Choroid plexus epithelial cell (primary cell): ENCODE data around the gene CHST13.

Experiments used
- DNase-seq: peaks from one replicate; pipeline ENCODE4 v3.0.0-alpha.2; 2010; ENCODE audit warnings: low read depth
- H3K4me3 ChIP-seq: 2 replicates; pipeline ENCODE4 v1.5.1; 2011; ENCODE audit warnings: low read depth, mild to moderate bottlenecking, control low read depth, low read length, moderate library complexity
- CTCF ChIP-seq: conservative IDR thresholded peaks from 2 replicates; pipeline ENCODE4 v1.5.1; 2011; ENCODE audit warnings: low read depth, mild to moderate bottlenecking, control low read depth, inconsistent platforms, low read length, moderate library complexity

The CHST13 gene

GRCh38 chr3:126540951-126541627 is 17.1 kb downstream of the CHST13 start:
- no peak overlapping the region for H3K4me3 ChIP-seq
- DNase-seq, result no peak
- TF ChIP-seq CTCF, result no peak

GRCh38 chr3:126541628-126542339 is 17.8 kb downstream of the CHST13 start:
- TF ChIP-seq CTCF, result no peak
- no peak for DNase-seq
- H3K4me3 ChIP-seq, result no peak overlapping the region

GRCh38 chr3:126542340-126543241 is 18.6 kb downstream of the CHST13 start:
- DNase-seq, result no peak
- TF ChIP-seq CTCF, result no peak
- no peak overlapping the region for H3K4me3 ChIP-seq

- H3K4me3 ChIP-seq, result no peak overlapping the region
- no peak for TF ChIP-seq CTCF
- no peak for DNase-seq
These were observed 19.6 kb downstream of the CHST13 start for GRCh38 chr3:126543457-126544061.

GRCh38 chr3:126544596-126545281 is 20.8 kb downstream of the CHST13 start:
- TF ChIP-seq CTCF, result no peak
- no peak for DNase-seq
- no peak overlapping the region for H3K4me3 ChIP-seq

- TF ChIP-seq CTCF, result no peak
- H3K4me3 ChIP-seq, result no peak overlapping the region
- DNase-seq, result no peak
These were observed 21.6 kb downstream of the CHST13 start for GRCh38 chr3:126545544-126545943.
